AG04449 (cell line): ENCODE results near the gene POLH.

ENCODE experiments used
- CTCF ChIA-PET: fragments of 350-600 bp; formaldehyde crosslinking; extraction: SDS; loops from one replicate; lab custom pipeline; 2021; ENCODE audit warnings: antibody characterized with exemption; lab: Yijun Ruan, JAX
- POLR2A ChIA-PET: fragments of 400-600, 350-600 bp; formaldehyde crosslinking; extraction: SDS; loops from one replicate; lab custom pipeline; 2020; ENCODE audit warnings: antibody characterized with exemption, inconsistent platforms; lab: Yijun Ruan, JAX
- DNase-seq: peaks from one replicate; pipeline ENCODE4 v3.0.0-alpha.2; 2010; ENCODE audit warnings: low read depth, low spot score
- H3K4me3 ChIP-seq: 2 replicates; pipeline ENCODE4 v1.5.1; 2011; ENCODE audit warnings: low read depth, mild to moderate bottlenecking, control low read depth, low read length
- CTCF ChIP-seq: IDR thresholded peaks from one replicate; pipeline ENCODE4 v1.5.1; 2011; ENCODE audit warnings: mild to moderate bottlenecking, moderate library complexity, low read length, control low read depth, inconsistent platforms; ENCODE audit not compliant: insufficient read depth; ENCODE audit errors: missing control alignments

POLH gene

GRCh38 chr6:43625393-43625992 lies 49.5 kb downstream of the POLH start:
- CTCF ChIA-PET: interaction anchor here (2.1 to 3.5 kb wide), 2 partner anchors 12 to 17 kb away, joined by 6 to 21 read pairs; no protein-coding TSS in a partner anchor
- H3K4me3 ChIP-seq: no peak overlapping the region
- no peak for DNase-seq
- no peak for TF ChIP-seq CTCF
- POLR2A ChIA-PET: no interaction called here

DNA sequence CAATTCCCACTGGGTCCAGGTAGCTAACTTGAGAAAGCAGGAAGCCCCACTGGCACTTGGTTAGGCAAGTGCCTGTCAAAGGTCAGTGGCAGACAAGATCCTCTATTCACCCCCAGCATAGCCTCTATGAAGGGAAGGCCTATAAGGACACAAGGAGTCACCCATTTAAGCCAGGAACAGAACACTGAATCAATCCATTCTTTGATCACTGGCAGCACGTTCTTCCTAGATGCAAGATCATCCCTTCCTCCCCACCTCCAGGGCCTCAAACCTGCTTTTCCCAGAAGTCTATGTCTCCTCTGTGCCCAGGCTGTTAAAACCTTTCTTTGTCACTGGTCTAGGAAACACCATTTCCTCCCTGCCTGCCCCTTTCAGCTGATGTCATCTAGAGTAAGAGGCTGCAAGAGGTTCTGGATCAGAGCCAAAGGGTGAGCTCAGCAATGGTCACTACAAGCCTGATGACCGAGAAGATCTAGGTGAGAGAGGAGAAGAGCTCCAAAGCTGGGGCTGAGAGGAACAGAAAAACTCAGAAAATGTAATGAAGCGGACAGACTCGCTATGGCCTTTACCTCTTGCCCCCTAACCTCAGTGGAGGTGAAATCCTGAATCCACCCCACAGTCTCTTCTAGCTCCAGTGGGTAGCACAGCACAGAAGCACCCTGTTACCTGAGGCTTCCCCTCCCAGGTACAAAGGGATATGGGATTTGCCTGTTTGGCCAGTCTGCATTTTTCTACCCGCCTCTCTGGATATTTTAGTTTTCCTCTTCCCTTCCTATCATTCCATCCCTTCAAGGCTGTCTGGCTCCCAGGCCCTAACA lies 51.2 kb downstream of the POLH start:
- ChIA-PET CTCF (interaction anchor here (0.6 to 3.5 kb wide), 6 partner anchors 14 to 452 kb away, joined by 3 to 21 read pairs (median 4); no protein-coding TSS in a partner anchor), POLR2A (interaction anchor here (0.6 to 1.4 kb wide), 4 partner anchors 8 to 620 kb away, joined by 3 to 4 read pairs (median 4); partner anchors contain the start of genes HSP90AB1, POLH and XPO5)
- peak; percentile 87 for DNase-seq
- peak overlapping the region; percentile 47 for H3K4me3 ChIP-seq
- TF ChIP-seq CTCF: no peak

DNA sequence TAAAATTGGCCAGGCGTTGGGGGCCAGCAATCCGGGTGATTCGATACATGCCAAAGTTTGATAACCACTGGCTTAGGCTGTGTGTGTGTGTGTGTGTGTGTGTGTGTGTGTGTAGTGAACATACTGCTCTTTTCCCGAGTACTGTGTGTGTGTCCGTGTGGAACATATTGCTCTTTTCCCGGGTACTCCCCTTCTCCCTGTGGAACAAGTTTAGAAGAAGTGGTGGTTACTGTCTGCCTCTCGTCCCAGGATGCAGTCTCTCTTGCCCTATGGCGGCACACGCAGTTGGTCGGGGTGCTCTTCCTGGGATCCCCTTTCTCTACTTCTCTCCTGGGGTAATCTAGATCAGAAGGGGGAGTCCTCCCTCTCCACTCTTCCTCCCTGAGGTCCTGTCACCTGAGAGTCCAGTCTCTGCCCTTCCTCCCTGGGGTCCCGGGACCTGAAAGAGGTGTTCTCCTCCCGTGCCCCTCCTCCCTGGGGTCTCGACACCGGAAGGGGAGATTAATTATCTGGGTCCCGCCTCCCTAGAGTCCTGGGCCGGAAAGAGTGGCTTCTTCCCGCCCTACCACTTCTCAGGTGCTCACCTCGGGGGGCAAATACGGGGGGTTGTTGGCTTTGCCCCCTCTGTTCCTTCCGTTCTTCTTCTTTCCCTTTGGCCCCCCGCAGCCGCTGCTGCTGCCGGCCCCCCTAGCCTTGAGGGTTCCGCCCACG lies 52.6 kb downstream of the POLH start:
- ChIA-PET CTCF (interaction anchor here (1.2 to 2.0 kb wide), 4 partner anchors 20 to 452 kb away, joined by 4 to 12 read pairs (median 6); partner anchors contain the start of gene VEGFA), POLR2A (interaction anchor here (0.8 to 2.6 kb wide), 10 partner anchors 9 to 321 kb away, joined by 3 to 9 read pairs (median 6); partner anchors contain the start of genes POLR1C, RSPH9, VEGFA and YIPF3)
- no peak for DNase-seq
- H3K4me3 ChIP-seq: peak overlapping the region; percentile 91
- TF ChIP-seq CTCF: no peak

- no peak for TF ChIP-seq CTCF
- POLR2A ChIA-PET: interaction anchor here (0.7 to 2.6 kb wide), 16 partner anchors 9 to 618 kb away, joined by 3 to 9 read pairs (median 4); partner anchors contain the start of genes HSP90AB1, POLR1C, RSPH9 and VEGFA
- peak; percentile 96 for DNase-seq
- CTCF ChIA-PET: interaction anchor here (0.7 to 2.0 kb wide), 8 partner anchors 18 to 451 kb away, joined by 3 to 12 read pairs (median 4); partner anchors contain the start of gene VEGFA
- H3K4me3 ChIP-seq: peak within 1 kb of the TSS; percentile 91
These were observed 53.1 kb downstream of the POLH start, which contains the start of gene GTPBP2 for GRCh38 chr6:43629104-43629504. GTPBP2 (minus strand) TSS chr6:43629264; CDS start chr6:43629162, 102 bp downstream.

- ChIA-PET POLR2A (interaction anchor here (0.5 to 2.6 kb wide), 17 partner anchors 10 to 883 kb away, joined by 3 to 9 read pairs (median 4); partner anchors contain the start of genes HSP90AB1, POLR1C, RSPH9 and VEGFA), CTCF (interaction anchor here (0.7 to 2.0 kb wide), 8 partner anchors 19 to 451 kb away, joined by 3 to 12 read pairs (median 4); partner anchors contain the start of gene VEGFA)
- peak; percentile 89 for DNase-seq
- TF ChIP-seq CTCF: no peak
- peak overlapping the region; percentile 91 for H3K4me3 ChIP-seq
These were observed 53.7 kb downstream of the POLH start for GRCh38 chr6:43629505-43630300.
